Stimulated activated naive B cell treated with anti-CD40 and anti-IgM and Interleukin-4, amounts not matched to agents 10 μg/mL and 1 μg/mL and 100 μg/mL, for 72 hours (primary cell): ENCODE results near the gene TSHZ2.

ENCODE experiments used
- ATAC-seq, 2 donors: fragments of 150-1000 bp; cut with Tn5 transposase; replicated peaks; 2 replicates each; pipeline ENCODE4 v1.10.0; 2021; ENCODE audit warnings: moderate library complexity in 1 of 2
- DNase-seq: peaks from one replicate; pipeline ENCODE4 v3.0.0; 2021
- H3K27ac Mint-ChIP-seq: one replicate; pipeline ENCODE4 v1.8.0; 2022; ENCODE audit warnings: mild to moderate bottlenecking, mixed read lengths
- H3K27me3 Mint-ChIP-seq, 2 donors: one replicate each; pipeline ENCODE4 v1.8.0; 2022; ENCODE audit warnings: mixed read lengths in 2 of 2
- H3K36me3 Mint-ChIP-seq, 2 donors: one replicate each; pipeline ENCODE4 v1.8.0; 2022; ENCODE audit warnings: mixed read lengths in 2 of 2, mild to moderate bottlenecking in 1 of 2
- H3K4me1 Mint-ChIP-seq, 2 donors: one replicate each; pipeline ENCODE4 v1.8.0; 2022; ENCODE audit warnings: mixed read lengths in 2 of 2, mild to moderate bottlenecking in 1 of 2
- H3K4me3 Mint-ChIP-seq, 2 donors: one replicate each; pipeline ENCODE4 v1.8.0; 2022; ENCODE audit warnings: mild to moderate bottlenecking in 2 of 2, mixed read lengths in 2 of 2, moderate library complexity in 1 of 2
- H3K9me3 Mint-ChIP-seq, 2 donors: one replicate each; pipeline ENCODE4 v1.8.0; 2022; ENCODE audit warnings: mixed read lengths in 2 of 2, mild to moderate bottlenecking in 1 of 2

The TSHZ2 gene

GRCh38 chr20:53342429-53342828 is 370.3 kb downstream of the TSHZ2 start:
- H3K9me3 Mint-ChIP-seq = no peaks in the 10 kb centered on the region
- H3K36me3 Mint-ChIP-seq = no peaks in the 10 kb centered on the region
- no peak for DNase-seq
- H3K27ac Mint-ChIP-seq = no peak overlapping the region
- ATAC-seq = no peak
- H3K27me3 Mint-ChIP-seq = peaks cover 7 to 18% of the 10 kb centered on the region in 2 donors
- H3K4me1 Mint-ChIP-seq = peaks cover 4 to 5% of the 10 kb centered on the region in 2 donors
- no peak overlapping the region for H3K4me3 Mint-ChIP-seq

DNA sequence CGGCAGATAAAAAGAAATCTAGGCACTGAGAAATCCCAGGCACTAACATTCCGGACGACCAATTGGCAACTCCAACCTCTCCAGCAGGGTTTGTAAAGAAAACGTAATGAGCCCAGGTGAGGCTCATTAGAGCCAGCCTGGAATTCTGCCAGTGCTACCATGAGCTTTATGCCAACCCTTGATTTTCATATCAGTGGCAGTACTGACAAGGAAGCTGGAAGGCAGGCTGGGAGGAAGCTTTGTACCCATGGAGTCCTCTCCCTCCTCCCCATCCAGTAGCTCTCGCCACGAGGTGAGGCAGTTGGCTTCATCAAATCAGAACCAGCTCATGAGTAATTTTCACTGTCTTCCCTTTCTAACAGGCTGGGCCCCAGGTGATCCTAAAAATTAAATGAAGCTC is 371.3 kb downstream of the TSHZ2 start:
- no peaks in the 10 kb centered on the region for H3K36me3 Mint-ChIP-seq
- H3K27ac Mint-ChIP-seq = no peak overlapping the region
- DNase-seq (no peak), ATAC-seq (no peak)
- H3K27me3 Mint-ChIP-seq = peaks cover 7 to 18% of the 10 kb centered on the region in 2 donors
- no peak overlapping the region for H3K4me3 Mint-ChIP-seq
- H3K9me3 Mint-ChIP-seq = no peaks in the 10 kb centered on the region
- peaks cover 4 to 5% of the 10 kb centered on the region in 2 donors for H3K4me1 Mint-ChIP-seq

- no peak for DNase-seq
- Mint-ChIP-seq H3K4me1 (peaks cover 4 to 5% of the 10 kb centered on the region in 2 donors), H3K36me3 (no peaks in the 10 kb centered on the region), H3K9me3 (no peaks in the 10 kb centered on the region), H3K4me3 (no peak overlapping the region), H3K27ac (no peak overlapping the region), H3K27me3 (peaks cover 11 to 18% of the 10 kb centered on the region in 2 donors)
- no peak for ATAC-seq
Measured at GRCh38 chr20:53344891-53345290, 372.7 kb downstream of the TSHZ2 start.

DNA sequence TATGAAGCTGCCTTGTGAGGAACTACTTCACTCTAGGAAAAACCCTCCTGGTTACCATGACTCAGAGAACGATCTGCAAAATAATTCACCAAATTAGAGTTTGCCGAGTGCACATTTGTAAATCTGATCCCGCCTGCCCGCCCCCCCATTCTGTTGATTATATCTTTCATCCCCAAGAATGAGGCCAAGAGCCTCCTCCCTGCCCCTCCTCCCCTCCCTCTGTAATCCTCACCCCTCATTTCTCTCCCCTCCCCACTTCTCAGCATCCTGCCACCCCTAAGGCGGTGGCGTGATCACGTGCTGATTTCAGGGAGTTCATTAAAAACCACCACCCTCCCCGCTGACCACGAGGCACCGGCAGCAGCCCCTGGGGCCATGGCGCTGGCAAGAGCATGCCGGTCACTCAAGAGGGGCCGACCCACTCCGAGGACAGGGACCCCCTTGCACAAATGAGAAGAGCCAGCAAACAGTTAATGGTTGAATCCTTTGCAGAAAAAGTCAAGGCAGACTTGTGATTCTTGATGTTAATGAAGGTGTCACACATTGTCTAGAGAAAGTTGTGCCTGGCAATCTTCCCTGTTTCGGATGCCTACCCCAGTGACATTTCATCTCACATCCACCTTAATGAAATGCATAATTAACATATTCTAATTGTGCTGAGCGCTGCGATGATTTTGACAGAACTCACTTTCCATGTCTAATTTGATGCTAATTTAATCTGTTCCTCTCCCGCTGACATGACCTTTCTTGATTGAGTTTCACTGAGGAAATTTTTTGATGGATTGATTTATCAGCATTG is 373.6 kb downstream of the TSHZ2 start:
- peaks cover 11 to 18% of the 10 kb centered on the region in 2 donors for H3K27me3 Mint-ChIP-seq
- H3K9me3 Mint-ChIP-seq = no peaks in the 10 kb centered on the region
- H3K4me3 Mint-ChIP-seq = no peak overlapping the region
- no peak overlapping the region for H3K27ac Mint-ChIP-seq
- peaks cover 4 to 5% of the 10 kb centered on the region in 2 donors for H3K4me1 Mint-ChIP-seq
- no peaks in the 10 kb centered on the region for H3K36me3 Mint-ChIP-seq
- DNase-seq (no peak), ATAC-seq (no peak)

DNA sequence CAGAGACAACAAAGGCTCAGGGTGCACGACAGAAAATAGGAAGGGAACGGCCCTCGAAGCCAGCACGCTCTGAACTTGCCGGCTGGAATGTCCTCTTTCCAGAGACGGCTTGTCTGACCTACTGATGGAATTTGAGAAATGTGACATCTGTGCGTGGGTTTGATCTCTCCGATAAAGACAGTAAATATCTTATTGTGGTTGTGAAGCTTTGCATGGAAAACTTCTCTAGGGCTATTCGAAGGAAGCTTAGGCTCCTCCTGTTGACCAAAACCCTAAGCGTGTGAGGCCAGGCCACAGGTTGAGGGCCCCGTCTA is 374.1 kb downstream of the TSHZ2 start:
- Mint-ChIP-seq H3K36me3 (no peaks in the 10 kb centered on the region), H3K27ac (no peak overlapping the region), H3K4me1 (peaks cover 4 to 5% of the 10 kb centered on the region in 2 donors), H3K4me3 (no peak overlapping the region), H3K9me3 (no peaks in the 10 kb centered on the region), H3K27me3 (peaks cover 11 to 18% of the 10 kb centered on the region in 2 donors)
- ATAC-seq = no peak
- no peak for DNase-seq

DNA sequence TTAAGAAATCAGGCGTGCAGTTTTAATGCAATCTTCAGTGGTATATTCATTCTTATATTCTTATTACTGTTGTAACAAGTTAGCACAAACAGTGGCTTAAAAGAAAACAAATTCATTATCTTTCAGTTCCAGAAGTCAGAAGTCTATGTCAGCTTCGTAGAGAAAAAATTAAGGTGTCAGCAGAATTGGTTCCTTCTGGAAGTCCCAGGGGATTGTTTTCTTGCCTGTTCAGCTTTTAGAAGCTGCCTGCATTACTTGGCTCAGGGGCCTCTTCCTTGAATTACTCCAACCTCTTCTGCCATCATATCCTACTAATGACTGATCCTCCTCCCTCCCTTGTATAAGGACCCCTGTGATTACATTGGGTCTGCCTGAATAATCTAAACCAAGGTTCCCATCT is 377.6 kb downstream of the TSHZ2 start:
- no peak for DNase-seq
- no peak overlapping the region for H3K4me3 Mint-ChIP-seq
- no peak overlapping the region for H3K27ac Mint-ChIP-seq

DNA sequence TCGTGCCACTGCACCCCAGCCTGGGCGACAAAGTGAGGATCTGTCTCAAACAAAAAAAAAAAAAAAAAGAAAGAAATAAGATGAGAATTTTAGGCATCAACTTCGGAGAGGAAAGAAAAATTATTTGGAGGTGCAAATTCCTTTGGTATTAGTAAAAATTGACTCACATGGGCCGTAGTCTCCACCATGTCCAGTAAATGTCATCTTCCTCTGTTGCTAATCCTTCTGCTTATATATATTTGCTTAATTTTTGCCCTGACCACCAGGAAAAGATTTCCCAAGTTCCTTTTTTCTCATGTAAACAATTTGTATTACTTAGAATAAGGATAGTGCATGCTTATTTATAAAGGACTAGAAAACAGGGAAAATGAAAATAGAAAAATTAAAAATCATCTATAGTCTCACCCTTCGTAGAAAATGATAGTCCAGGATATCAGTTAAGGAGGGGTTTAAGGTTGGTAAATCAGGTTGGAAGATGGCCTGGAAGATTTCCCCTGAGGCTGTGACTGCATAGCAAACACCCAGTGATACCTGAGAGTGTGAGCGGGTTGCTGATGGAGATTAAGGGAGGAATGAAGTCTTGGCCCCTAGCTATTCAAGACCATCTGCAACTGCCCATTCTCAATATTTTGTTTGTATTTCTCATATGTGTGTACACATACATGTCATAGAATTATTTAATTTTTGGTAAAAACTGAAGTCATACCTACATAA is 380.7 kb downstream of the TSHZ2 start:
- DNase-seq = no peak
- no peak overlapping the region for H3K4me3 Mint-ChIP-seq
- H3K4me1 Mint-ChIP-seq = peaks cover 5 to 9% of the 10 kb centered on the region in 2 donors
- peaks cover 8 to 19% of the 10 kb centered on the region in 2 donors for H3K27me3 Mint-ChIP-seq
- no peak for ATAC-seq
- peaks cover 5 to 8% of the 10 kb centered on the region in 2 donors for H3K9me3 Mint-ChIP-seq
- no peak overlapping the region for H3K27ac Mint-ChIP-seq
- H3K36me3 Mint-ChIP-seq = no peaks in the 10 kb centered on the region

More for the DNA sequence above, 377.6 kb downstream of the TSHZ2 start:
- Mint-ChIP-seq H3K27me3 (peaks cover 11 to 35% of the 10 kb centered on the region in 2 donors), H3K9me3 (no peaks in the 10 kb centered on the region), H3K4me1 (peaks cover 8 to 14% of the 10 kb centered on the region in 2 donors), H3K36me3 (no peaks in the 10 kb centered on the region)
- ATAC-seq = no peak

GRCh38 chr20:53354314-53354713 is 382.2 kb downstream of the TSHZ2 start:
- ATAC-seq = peak; percentile 56 to 71
- Mint-ChIP-seq H3K27me3 (peaks cover 5 to 19% of the 10 kb centered on the region in 2 donors), H3K9me3 (peaks cover 5 to 8% of the 10 kb centered on the region in 2 donors), H3K36me3 (no peaks in the 10 kb centered on the region), H3K27ac (no peak overlapping the region), H3K4me1 (peaks cover 5 to 9% of the 10 kb centered on the region in 2 donors), H3K4me3 (no peak overlapping the region)
- no peak for DNase-seq

DNA sequence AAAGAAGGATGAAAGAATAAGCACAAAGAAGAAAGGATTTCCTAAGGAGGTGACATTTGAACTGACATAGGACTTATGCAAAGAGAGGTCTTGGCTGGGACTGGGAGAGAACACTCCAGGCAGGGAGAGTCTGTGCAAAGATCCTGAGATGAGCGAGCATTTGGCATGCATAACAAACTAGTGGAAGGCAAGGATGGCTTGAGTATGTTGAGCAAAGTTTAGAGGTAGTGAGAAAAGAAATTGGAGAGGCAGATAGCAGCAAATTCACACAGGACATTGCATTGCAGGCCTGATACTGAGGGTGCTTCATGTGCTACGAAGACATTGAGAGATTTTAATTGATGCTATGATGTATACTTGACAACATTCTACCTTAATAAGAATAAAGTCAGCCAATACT is 383.6 kb downstream of the TSHZ2 start:
- H3K4me3 Mint-ChIP-seq = no peak overlapping the region
- no peak overlapping the region for H3K27ac Mint-ChIP-seq
- peaks cover 5 to 8% of the 10 kb centered on the region in 2 donors for H3K9me3 Mint-ChIP-seq
- H3K36me3 Mint-ChIP-seq = no peaks in the 10 kb centered on the region
- ATAC-seq = no peak
- H3K4me1 Mint-ChIP-seq = peaks cover 5 to 9% of the 10 kb centered on the region in 2 donors
- DNase-seq = no peak
- H3K27me3 Mint-ChIP-seq = peaks cover 5 to 19% of the 10 kb centered on the region in 2 donors

GRCh38 chr20:53359425-53359824 is 387.3 kb downstream of the TSHZ2 start:
- H3K4me1 Mint-ChIP-seq = peaks cover 0 to under 1% of the 10 kb centered on the region in 2 donors
- no peaks in the 10 kb centered on the region for H3K36me3 Mint-ChIP-seq
- peaks cover 5 to 8% of the 10 kb centered on the region in 2 donors for H3K9me3 Mint-ChIP-seq
- H3K4me3 Mint-ChIP-seq = no peak overlapping the region
- no peak overlapping the region for H3K27ac Mint-ChIP-seq
- DNase-seq = no peak
- H3K27me3 Mint-ChIP-seq = peaks cover under 1 to 14% of the 10 kb centered on the region in 2 donors
- no peak for ATAC-seq

DNA sequence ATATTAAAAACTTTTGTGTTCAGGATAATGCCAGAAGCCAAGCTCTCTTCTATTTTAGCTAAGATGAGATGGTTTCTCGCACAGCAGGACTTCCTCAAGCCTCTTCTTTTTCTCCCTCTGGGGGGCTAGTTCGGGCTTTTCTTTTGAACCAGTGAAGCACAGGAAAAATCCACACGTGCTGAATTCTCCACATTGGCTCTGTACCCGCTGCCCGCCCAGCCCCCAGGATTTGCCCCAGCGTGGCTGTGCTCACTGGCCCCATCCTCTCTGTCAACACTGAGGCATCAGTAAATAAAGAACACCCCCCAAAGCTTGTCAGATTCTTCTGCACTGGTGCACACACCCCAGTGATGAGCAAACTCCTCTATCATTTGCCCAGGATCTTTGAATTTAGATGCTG is 388.7 kb downstream of the TSHZ2 start:
- Mint-ChIP-seq H3K36me3 (no peaks in the 10 kb centered on the region), H3K4me3 (no peak overlapping the region), H3K27ac (no peak overlapping the region), H3K27me3 (peaks cover 0 to 14% of the 10 kb centered on the region in 2 donors), H3K4me1 (no peaks in the 10 kb centered on the region), H3K9me3 (peaks cover 1 to 4% of the 10 kb centered on the region in 2 donors)
- no peak for DNase-seq
- ATAC-seq = no peak

DNA sequence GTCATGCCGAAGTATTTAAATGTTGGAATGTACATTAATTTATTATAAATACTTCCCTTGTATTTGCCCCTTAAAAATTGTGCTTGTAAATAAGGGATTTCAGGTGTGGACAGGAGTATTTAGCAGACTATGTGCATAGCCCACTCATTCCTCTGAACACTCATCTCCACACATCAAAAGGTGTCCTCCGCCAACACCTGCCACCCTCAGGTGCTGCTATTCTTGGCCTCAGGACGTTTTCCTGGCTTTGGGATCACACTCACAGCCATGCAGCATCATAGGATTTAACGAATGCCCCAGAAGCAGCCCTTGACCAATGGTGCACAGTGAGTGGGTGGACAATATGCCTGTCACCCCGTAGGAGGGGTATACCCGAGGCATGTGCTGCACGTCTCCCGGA is 390.6 kb downstream of the TSHZ2 start:
- peaks cover 0 to 12% of the 10 kb centered on the region in 2 donors for H3K27me3 Mint-ChIP-seq
- DNase-seq (no peak), ATAC-seq (no peak)
- H3K36me3 Mint-ChIP-seq = no peaks in the 10 kb centered on the region
- no peaks in the 10 kb centered on the region for H3K9me3 Mint-ChIP-seq
- H3K27ac Mint-ChIP-seq = no peak overlapping the region
- no peak overlapping the region for H3K4me3 Mint-ChIP-seq
- no peaks in the 10 kb centered on the region for H3K4me1 Mint-ChIP-seq

DNA sequence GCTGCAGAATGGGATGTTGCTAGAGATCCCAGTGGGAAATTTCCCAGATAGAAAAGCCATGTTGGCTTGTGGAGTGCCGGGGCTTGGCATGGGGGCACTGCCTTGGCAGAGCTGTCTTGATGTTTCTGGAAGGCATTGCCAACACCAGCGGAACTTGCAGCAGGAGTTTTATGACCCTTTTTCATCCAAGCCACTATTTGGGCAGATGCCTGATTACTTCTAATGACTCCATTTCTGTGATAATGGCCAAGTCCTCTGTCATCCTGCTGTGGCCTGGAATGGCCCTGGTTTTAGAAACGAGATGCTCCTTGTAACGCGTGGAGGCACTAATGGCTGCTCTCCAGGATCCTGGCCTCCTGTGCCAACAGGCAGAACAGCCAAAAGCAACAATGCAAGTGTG is 392.5 kb downstream of the TSHZ2 start:
- peaks cover 0 to 2% of the 10 kb centered on the region in 2 donors for H3K9me3 Mint-ChIP-seq
- ATAC-seq (no peak), DNase-seq (no peak)
- no peak overlapping the region for H3K4me3 Mint-ChIP-seq
- H3K27me3 Mint-ChIP-seq = peaks cover 0 to 14% of the 10 kb centered on the region in 2 donors
- no peaks in the 10 kb centered on the region for H3K4me1 Mint-ChIP-seq
- no peaks in the 10 kb centered on the region for H3K36me3 Mint-ChIP-seq
- H3K27ac Mint-ChIP-seq = no peak overlapping the region

DNA sequence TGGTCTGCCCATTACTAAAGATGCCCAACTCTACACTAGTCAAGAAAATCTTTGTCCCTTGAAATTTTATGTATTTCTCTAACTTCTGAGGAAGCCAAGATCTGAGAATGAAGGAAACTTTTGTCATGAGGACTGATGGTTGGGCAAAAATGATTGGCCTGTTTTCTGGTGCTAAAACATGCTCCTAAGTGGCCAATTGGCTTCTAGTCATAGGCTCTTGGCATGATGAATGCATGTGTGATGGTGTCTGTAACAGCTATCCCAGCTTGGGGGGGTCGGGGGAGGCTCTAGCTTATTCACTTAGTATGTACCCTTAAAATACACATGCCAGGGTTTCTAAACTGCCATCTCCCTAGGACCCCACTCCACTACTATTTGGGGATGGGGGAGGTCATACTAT is 392.9 kb downstream of the TSHZ2 start:
- Mint-ChIP-seq H3K27me3 (peaks cover 0 to 14% of the 10 kb centered on the region in 2 donors), H3K9me3 (peaks cover 0 to 2% of the 10 kb centered on the region in 2 donors), H3K27ac (no peak overlapping the region), H3K4me3 (no peak overlapping the region), H3K36me3 (no peaks in the 10 kb centered on the region), H3K4me1 (no peaks in the 10 kb centered on the region)
- ATAC-seq (no peak), DNase-seq (no peak)

- Mint-ChIP-seq H3K27ac (no peak overlapping the region), H3K27me3 (peaks cover 0 to 14% of the 10 kb centered on the region in 2 donors), H3K4me1 (no peaks in the 10 kb centered on the region), H3K4me3 (no peak overlapping the region), H3K36me3 (no peaks in the 10 kb centered on the region), H3K9me3 (peaks cover 0 to 2% of the 10 kb centered on the region in 2 donors)
- DNase-seq = no peak
- ATAC-seq = no peak
Measured at GRCh38 chr20:53365539-53366075, 393.4 kb downstream of the TSHZ2 start.
